IMR-90 (cell line): ENCODE data around the gene COX10. TPM values are rescaled to one million over a fixed set of nuclear protein-coding genes. Genes with fewer than 3 reads are reported as not detected.

ENCODE experiments used
- ATAC-seq: fragments of 200-7000 bp; cut with Tn5 transposase; 2 replicates; pipeline ENCODE4 v1.9.1; 2020; ENCODE audit warnings: low read depth, mild to moderate bottlenecking, moderate library complexity
- BruUV-seq: library from RNA; stranded (reverse); fragments of 400-500 nt; replicated peaks from 2 replicates; lab custom pipeline; 2021; lab: Mats Ljungman, UMichigan
- CTCF ChIA-PET: fragments of 300-600 bp; formaldehyde crosslinking; extraction: SDS; loops from one replicate; lab custom pipeline; 2021; ENCODE audit warnings: antibody characterized with exemption; lab: Yijun Ruan, JAX
- POLR2A ChIA-PET: fragments of 300-600 bp; sonication (Branson Sonifier 250); formaldehyde crosslinking; loops from one replicate; lab custom pipeline; 2022; ENCODE audit warnings: antibody characterized with exemption; ENCODE audit not compliant: unreplicated experiment; lab: Charles Lee
- DNase-seq: peaks from one replicate; pipeline ENCODE4 v3.0.0; 2013
- H2AFZ ChIP-seq: replicated peaks from 2 replicates; pipeline ENCODE3; 2013; ENCODE audit warnings: low read length, mild to moderate bottlenecking; ENCODE audit not compliant: poor library complexity
- H2AK5ac ChIP-seq: 2 replicates; pipeline ENCODE4 v1.6.1; 2013; ENCODE audit warnings: low read depth, low read length, inconsistent platforms
- H2AK9ac ChIP-seq: replicated peaks from 2 replicates; pipeline ENCODE3; 2013; ENCODE audit warnings: mild to moderate bottlenecking, low read depth, low read length, moderate library complexity; ENCODE audit not compliant: poor library complexity
- H2BK120ac ChIP-seq: 2 replicates; pipeline ENCODE4 v1.6.1; 2013; ENCODE audit warnings: low read depth, low read length, inconsistent platforms
- H2BK15ac ChIP-seq: 3 replicates; pipeline ENCODE4 v1.6.1; 2013; ENCODE audit warnings: low read depth, low read length, inconsistent platforms
- H2BK20ac ChIP-seq: 2 replicates; pipeline ENCODE4 v1.6.1; 2013; ENCODE audit warnings: low read depth, mild to moderate bottlenecking, inconsistent platforms, low read length, moderate library complexity
- H2BK5ac ChIP-seq: 2 replicates; pipeline ENCODE4 v1.6.1; 2013; ENCODE audit warnings: mild to moderate bottlenecking, low read depth, low read length, inconsistent platforms; ENCODE audit not compliant: poor library complexity, severe bottlenecking
- H3K14ac ChIP-seq: replicated peaks from 2 replicates; pipeline ENCODE4 v1.6.1; 2013; ENCODE audit warnings: low read depth, low read length, inconsistent platforms
- H3K18ac ChIP-seq: 2 replicates; pipeline ENCODE4 v1.6.1; 2013; ENCODE audit warnings: low read depth, low read length, control low read depth
- H3K23ac ChIP-seq: 2 replicates; pipeline ENCODE4 v1.6.1; 2013; ENCODE audit warnings: low read depth, low read length, inconsistent platforms
- H3K27ac ChIP-seq: 2 replicates; pipeline ENCODE4 v1.5.1; 2013; ENCODE audit warnings: mild to moderate bottlenecking, control low read depth, low read length; ENCODE audit not compliant: insufficient read depth
- H3K27me3 ChIP-seq: 2 replicates; pipeline ENCODE4 v1.6.1; 2013; ENCODE audit warnings: low read length; ENCODE audit not compliant: control insufficient read depth, insufficient read depth
- H3K36me3 ChIP-seq: 2 replicates; pipeline ENCODE4 v1.6.1; 2013; ENCODE audit warnings: low read length, mixed read lengths; ENCODE audit not compliant: control insufficient read depth, insufficient read depth
- H3K4ac ChIP-seq: 2 replicates; pipeline ENCODE4 v1.6.1; 2013; ENCODE audit warnings: low read depth, low read length, inconsistent platforms
- H3K4me1 ChIP-seq: 2 replicates; pipeline ENCODE4 v1.6.1; 2013; ENCODE audit warnings: low read length, mixed read lengths; ENCODE audit not compliant: control insufficient read depth, insufficient read depth
- H3K4me2 ChIP-seq: 2 replicates; pipeline ENCODE4 v1.6.1; 2013; ENCODE audit warnings: low read depth, mild to moderate bottlenecking, control low read depth, low read length, moderate library complexity
- H3K4me3 ChIP-seq: 2 replicates; pipeline ENCODE4 v1.5.1; 2013; ENCODE audit warnings: low read depth, mild to moderate bottlenecking, control low read depth, low read length, moderate library complexity; ENCODE audit not compliant: insufficient read depth
- H3K56ac ChIP-seq: 2 replicates; pipeline ENCODE4 v1.6.1; 2013; ENCODE audit warnings: low read length, inconsistent platforms; ENCODE audit not compliant: insufficient read depth; ENCODE audit errors: extremely low read depth
- H3K79me1 ChIP-seq, 2 experiments: 2 replicates each; pipeline ENCODE4 v1.6.1; 2013; ENCODE audit warnings: low read length in 2 of 2, inconsistent platforms in 1 of 2, low read depth in 1 of 2
- H3K9ac ChIP-seq: 2 replicates; pipeline ENCODE4 v1.6.1; 2013; ENCODE audit warnings: low read depth, low read length, control low read depth
- H3K9me1 ChIP-seq: 2 replicates; pipeline ENCODE4 v1.6.1; 2013; ENCODE audit warnings: low read length, inconsistent platforms; ENCODE audit not compliant: insufficient read depth
- H3K9me3 ChIP-seq: 2 replicates; pipeline ENCODE4 v1.6.1; 2013; ENCODE audit warnings: low read length; ENCODE audit not compliant: control insufficient read depth, insufficient read depth
- H4K20me1 ChIP-seq: 2 replicates; pipeline ENCODE4 v1.6.1; 2013; ENCODE audit warnings: low read length, inconsistent platforms; ENCODE audit not compliant: insufficient read depth
- H4K5ac ChIP-seq: 2 replicates; pipeline ENCODE4 v1.6.1; 2013; ENCODE audit warnings: mild to moderate bottlenecking, low read depth, low read length, control low read depth
- H4K8ac ChIP-seq, 2 experiments: 2 replicates each; pipeline ENCODE4 v1.6.1; 2013; ENCODE audit warnings: low read depth in 2 of 2, low read length in 2 of 2, control low read depth in 1 of 2, inconsistent platforms in 1 of 2
- H4K91ac ChIP-seq: 2 replicates; pipeline ENCODE4 v1.6.1; 2013; ENCODE audit warnings: low read depth, low read length, inconsistent platforms; ENCODE audit not compliant: insufficient read depth
- CTCF ChIP-seq: conservative IDR thresholded peaks from 2 replicates; pipeline ENCODE4 v1.5.1; 2012; ENCODE audit warnings: mild to moderate bottlenecking, low read depth, low read length, improper control_type of control experiment
- MXI1 ChIP-seq: IDR thresholded peaks from 2 replicates; pipeline ENCODE4 v1.6.1; 2012; ENCODE audit warnings: low read depth, mild to moderate bottlenecking, low read length, moderate library complexity, borderline replicate concordance
- SMC3 ChIP-seq: fragments of 150-350 bp; IDR thresholded peaks from 2 replicates; pipeline ENCODE4 v1.6.1; 2016; ENCODE audit warnings: low read depth, mild to moderate bottlenecking, antibody characterized with exemption, low read length, moderate library complexity
- WGBS, 2 experiments: methylation state at CpG; one replicate each; pipeline versions ENCODE4 v1.1.5 to v1.1.7; 2013; ENCODE audit warnings: missing lambda C conversion rate in 2 of 2; ENCODE audit not compliant: insufficient read length in 1 of 2; ENCODE audit errors: extremely low coverage in 2 of 2; 5-methylcytosine and 5-hydroxymethylcytosine counted together
- dilution Hi-C: fragments of 300-500 bp; cut with HindIII; formaldehyde crosslinking; loops from one replicate; pipeline ENCODE4 v1.14.3; 2018; ENCODE audit warnings: low sequenced_read_pairs; ENCODE audit not compliant: unreplicated experiment
- in situ Hi-C: fragments of 300-500 bp; cut with MboI; formaldehyde crosslinking; loops from 3 replicates; pipeline ENCODE4 v1.14.3; 2019; ENCODE audit warnings: low sequenced_read_pairs, inconsistent platforms, mixed read lengths
- intact Hi-C: fragments of 100-400 bp; cut with micrococcal nuclease; formaldehyde crosslinking; loops from 2 replicates; pipeline ENCODE4 v1.10.0; 2022
- polyA plus RNA-seq, 3 experiments: library from polyadenylated mRNA; depleted of rRNA; stranded (reverse); fragments of >200 nt; gene quantifications; 2 replicates each; pipeline ENCODE4 v1.2.3, GENCODE V29; 2012; ENCODE audit warnings: low replicate concordance in 1 of 3
- total RNA-seq: library from RNA; depleted of rRNA; stranded (reverse); fragments of >200 nt; gene quantifications from 2 replicates; pipeline ENCODE4 v1.2.3, GENCODE V29; 2012

COX10 gene
- total and polyA plus RNA-seq, 2 of the 4 experiments (the other 2 are of a cell fraction): 15.4 to 16.1 TPM

DNA sequence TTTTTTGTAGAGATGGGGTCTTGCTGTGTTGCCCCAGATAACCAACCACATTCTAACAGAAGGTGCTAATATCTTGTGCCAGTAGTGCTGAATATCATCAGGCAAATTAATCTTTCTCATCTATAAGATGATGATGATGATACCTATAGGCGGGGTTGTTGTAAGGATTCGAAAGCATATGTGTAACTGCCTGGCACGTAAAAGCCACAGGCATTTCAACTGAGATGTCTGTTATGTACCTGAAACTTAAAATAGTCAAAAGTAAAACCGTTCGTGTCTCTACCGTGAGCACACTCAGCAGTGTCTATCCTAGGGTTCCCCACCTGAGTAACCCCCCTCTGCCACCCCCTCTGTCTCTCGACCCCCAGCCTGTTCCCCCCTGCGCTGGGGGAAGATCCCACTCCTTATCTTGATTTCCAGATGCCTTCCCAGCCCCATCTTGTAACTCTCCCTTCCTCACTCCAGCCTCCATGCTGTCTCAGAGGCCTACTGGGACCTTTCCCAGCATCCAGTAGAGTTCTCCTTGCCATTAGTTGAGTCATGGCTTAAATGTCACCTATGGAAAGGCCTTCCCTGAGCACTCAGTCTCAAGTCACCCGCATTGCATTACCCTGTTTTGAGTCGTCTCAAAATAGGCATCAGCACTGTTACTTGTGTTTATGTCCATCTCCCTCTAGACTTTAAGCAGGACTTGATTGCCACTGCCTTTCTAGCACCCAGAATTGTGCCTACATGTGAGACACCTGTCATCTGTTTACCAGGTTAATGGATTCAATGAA lies 133.3 kb downstream of the COX10 start (continued):
- TF ChIP-seq MXI1: no peak

GRCh38 chr17:14203388-14203787 lies 134.1 kb downstream of the COX10 start:
- CTCF ChIA-PET: interaction anchor here (1.0 kb wide), 1 partner anchor 968 kb away, joined by 3 read pairs; no protein-coding TSS in a partner anchor

More at GRCh38 chr17:14203388-14203787, 134.1 kb downstream of the COX10 start:
- no peak overlapping the region for H4K91ac ChIP-seq
- H2BK5ac ChIP-seq: no peak overlapping the region
- 0 out of 2 replicates have a peak, but pooled peaks have one; percentile 22 for TF ChIP-seq CTCF
- no peak for TF ChIP-seq SMC3
- no peak overlapping the region for H3K18ac ChIP-seq
- DNase-seq: peak; percentile 8
- H3K79me1 ChIP-seq: no peaks in the 10 kb centered on the region; a peak in 1 of 4 replicates
- H3K27me3 ChIP-seq: no peaks in the 10 kb centered on the region
- dilution Hi-C loops (no loop called here), intact Hi-C loops (loop anchor here (5.0 kb wide), 1 partner anchor 601 kb away; the partner anchor contains the start of gene HS3ST3A1), in situ Hi-C loops (no loop called here)
- no peak overlapping the region for H2AFZ ChIP-seq
- H4K20me1 ChIP-seq: no peaks in the 10 kb centered on the region
- no peak overlapping the region for H2AK5ac ChIP-seq
- no peak overlapping the region for H3K4me2 ChIP-seq
- no peak overlapping the region for H3K23ac ChIP-seq
- no peak overlapping the region for H2BK15ac ChIP-seq
- no peak overlapping the region for H4K5ac ChIP-seq
- peaks cover 6% of the 10 kb centered on the region; the same call in 1 of the 2 replicates for H3K9me1 ChIP-seq
- H3K36me3 ChIP-seq: peaks cover 4% of the 10 kb centered on the region
- no peaks in the 10 kb centered on the region for H3K4me1 ChIP-seq
- no peak overlapping the region for H3K14ac ChIP-seq
- no peak overlapping the region for H2BK120ac ChIP-seq
- H3K27ac ChIP-seq: no peak overlapping the region
- H3K9me3 ChIP-seq: no peaks in the 10 kb centered on the region
- peak; percentile 42; the same call in 1 of the 2 replicates for ATAC-seq
- no peak overlapping the region for H3K4me3 ChIP-seq
- H2AK9ac ChIP-seq: no peak overlapping the region
- H3K4ac ChIP-seq: no peak overlapping the region
- POLR2A ChIA-PET: no interaction called here
- H3K9ac ChIP-seq: no peak overlapping the region
- no peak overlapping the region for H2BK20ac ChIP-seq
- no peak overlapping the region for H3K56ac ChIP-seq
- no CpG with 5 or more reads among the region's 3 CpGs for WGBS, 2 experiments
- BruUV-seq: no TSS peak
- H4K8ac ChIP-seq: no peak overlapping the region
